OCI-LY7 (cell line): ENCODE measurements around the gene CPNE9. TPM values are rescaled to one million over a fixed set of nuclear protein-coding genes. Genes with fewer than 3 reads are reported as not detected.

ENCODE experiments used
- BruUV-seq: library from RNA; stranded (reverse); fragments of 400-500 nt; replicated peaks from 2 replicates; lab custom pipeline; 2021; lab: Mats Ljungman, UMichigan
- CTCF ChIA-PET: fragments of 300-600 bp; sonication (Branson Sonifier 250); formaldehyde crosslinking; loops from one replicate; lab custom pipeline; 2022; ENCODE audit warnings: antibody characterized with exemption; ENCODE audit not compliant: unreplicated experiment; lab: Charles Lee
- POLR2A ChIA-PET: fragments of 300-600 bp; sonication (Branson Sonifier 250); formaldehyde crosslinking; loops from one replicate; lab custom pipeline; 2022; ENCODE audit warnings: antibody characterized with exemption; lab: Charles Lee
- DNase-seq: peaks from one replicate; pipeline ENCODE4 v3.0.0-alpha.2; 2015; ENCODE audit warnings: low spot score
- H2AFZ ChIP-seq: fragments of 200-600 bp; sonication (generic), shearing (Covaris generic); 2 replicates; pipeline ENCODE4 v1.6.1; 2014; ENCODE audit warnings: mild to moderate bottlenecking, antibody characterized with exemption, low read length, moderate library complexity
- H3K27ac ChIP-seq: fragments of 200-600 bp; sonication (generic); 2 replicates; pipeline ENCODE4 v1.5.1; 2014; ENCODE audit warnings: mixed run types, low read depth, mild to moderate bottlenecking, moderate library complexity, low read length, inconsistent platforms; ENCODE audit not compliant: poor library complexity, severe bottlenecking
- H3K36me3 ChIP-seq: fragments of 200-600 bp; sonication (generic); 2 replicates; pipeline ENCODE4 v1.6.1; 2014; ENCODE audit warnings: mild to moderate bottlenecking, antibody characterized with exemption, low read length, moderate library complexity, mixed read lengths; ENCODE audit not compliant: insufficient read depth
- H3K4me1 ChIP-seq: fragments of 200-600 bp; sonication (generic); 2 replicates; pipeline ENCODE4 v1.5.1; 2014; ENCODE audit warnings: mild to moderate bottlenecking, low read length; ENCODE audit not compliant: insufficient read depth, poor library complexity, severe bottlenecking
- H3K4me2 ChIP-seq: fragments of 200-600 bp; sonication (generic); 2 replicates; pipeline ENCODE4 v1.6.1; 2014; ENCODE audit warnings: mild to moderate bottlenecking, low read length
- H3K4me3 ChIP-seq: fragments of 200-600 bp; sonication (generic); 2 replicates; pipeline ENCODE4 v1.5.1; 2014; ENCODE audit warnings: mild to moderate bottlenecking, low read depth, low read length; ENCODE audit not compliant: poor library complexity, severe bottlenecking
- H3K79me2 ChIP-seq: fragments of 200-600 bp; sonication (generic); 2 replicates; pipeline ENCODE4 v1.6.1; 2016; ENCODE audit warnings: low read depth, mild to moderate bottlenecking, low read length, moderate library complexity, mixed read lengths; ENCODE audit not compliant: insufficient read depth
- H3K9me2 ChIP-seq: fragments of 200-600 bp; sonication (generic); 2 replicates; pipeline ENCODE4 v1.6.1; 2016; ENCODE audit warnings: mild to moderate bottlenecking, low read length, mixed read lengths; ENCODE audit not compliant: insufficient read depth
- H3K9me3 ChIP-seq: fragments of 200-600 bp; sonication (generic); 2 replicates; pipeline ENCODE4 v1.6.1; 2014; ENCODE audit warnings: mild to moderate bottlenecking, mixed run types, low read length, mixed read lengths
- H4K20me1 ChIP-seq: fragments of 200-600 bp; sonication (generic); 2 replicates; pipeline ENCODE4 v1.6.1; 2014; ENCODE audit warnings: mild to moderate bottlenecking, antibody characterized with exemption, low read length, moderate library complexity, mixed read lengths; ENCODE audit not compliant: insufficient read depth
- EZH2phosphoT487 ChIP-seq: fragments of 200-600 bp; sonication (generic); IDR thresholded peaks from 2 replicates; pipeline ENCODE4 v1.6.1; 2018; ENCODE audit warnings: low read depth, borderline replicate concordance, mild to moderate bottlenecking, mixed run types, antibody characterized with exemption, low read length, moderate library complexity, mixed read lengths
- intact Hi-C: fragments of 100-400 bp; cut with micrococcal nuclease; formaldehyde crosslinking; loops from one replicate; pipeline ENCODE4 v1.10.0; 2022; ENCODE audit not compliant: unreplicated experiment
- total RNA-seq, 2 experiments: library from RNA; depleted of rRNA in 1 of 2; stranded (reverse); fragments of >200 nt in 1 of 2; shearing (Covaris generic) in 1 of 2; gene quantifications; 2 replicates each; pipeline ENCODE4 v1.2.3, GENCODE V29; 2014 to 2022
- TF ChIP-seq, protein P1 (sequence below): fragments of 200-600 bp; sonication (generic); conservative IDR thresholded peaks from 2 replicates; pipeline ENCODE4 v1.5.1; 2014; ENCODE audit warnings: mild to moderate bottlenecking, antibody characterized with exemption, low read length, moderate library complexity, mixed read lengths

CPNE9 gene
- total RNA-seq, 2 experiments from 2014 or later = not detected

DNA sequence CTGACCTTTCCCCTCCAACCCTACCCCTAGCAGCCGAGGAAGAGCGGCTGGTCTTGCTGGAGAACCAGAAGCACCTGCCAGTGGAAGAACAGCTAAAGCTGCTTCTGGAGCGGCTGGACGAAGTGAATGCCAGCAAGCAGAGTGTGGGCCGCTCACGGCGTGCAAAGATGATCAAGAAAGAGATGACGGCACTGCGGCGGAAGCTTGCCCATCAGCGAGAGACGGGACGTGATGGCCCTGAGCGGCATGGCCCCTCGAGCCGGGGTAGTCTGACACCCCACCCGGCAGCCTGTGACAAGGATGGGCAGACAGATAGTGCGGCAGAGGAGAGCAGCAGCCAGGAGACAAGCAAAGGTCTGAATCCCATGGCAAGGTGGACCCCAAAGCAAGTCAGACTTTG, 39.9 kb downstream of the CPNE9 start:
- Histone ChIP-seq H3K4me1 (no peaks in the 10 kb centered on the region), H3K9me3 (no peaks in the 10 kb centered on the region), H3K4me3 (no peak overlapping the region), H4K20me1 (peaks cover 4% of the 10 kb centered on the region; the same call in 1 of the 2 replicates), H3K36me3 (peaks cover 100% of the 10 kb centered on the region), H3K4me2 (no peak overlapping the region), H2AFZ (no peak overlapping the region), H3K27ac (no peak overlapping the region), H3K9me2 (no peaks in the 10 kb centered on the region), H3K79me2 (no peaks in the 10 kb centered on the region)
- DNase-seq = no peak
- BruUV-seq = no TSS peak
- ChIA-PET CTCF (no interaction called here), POLR2A (no interaction called here)
- TF ChIP-seq EZH2phosphoT487 = no peak
- TF ChIP-seq, protein P1, sequence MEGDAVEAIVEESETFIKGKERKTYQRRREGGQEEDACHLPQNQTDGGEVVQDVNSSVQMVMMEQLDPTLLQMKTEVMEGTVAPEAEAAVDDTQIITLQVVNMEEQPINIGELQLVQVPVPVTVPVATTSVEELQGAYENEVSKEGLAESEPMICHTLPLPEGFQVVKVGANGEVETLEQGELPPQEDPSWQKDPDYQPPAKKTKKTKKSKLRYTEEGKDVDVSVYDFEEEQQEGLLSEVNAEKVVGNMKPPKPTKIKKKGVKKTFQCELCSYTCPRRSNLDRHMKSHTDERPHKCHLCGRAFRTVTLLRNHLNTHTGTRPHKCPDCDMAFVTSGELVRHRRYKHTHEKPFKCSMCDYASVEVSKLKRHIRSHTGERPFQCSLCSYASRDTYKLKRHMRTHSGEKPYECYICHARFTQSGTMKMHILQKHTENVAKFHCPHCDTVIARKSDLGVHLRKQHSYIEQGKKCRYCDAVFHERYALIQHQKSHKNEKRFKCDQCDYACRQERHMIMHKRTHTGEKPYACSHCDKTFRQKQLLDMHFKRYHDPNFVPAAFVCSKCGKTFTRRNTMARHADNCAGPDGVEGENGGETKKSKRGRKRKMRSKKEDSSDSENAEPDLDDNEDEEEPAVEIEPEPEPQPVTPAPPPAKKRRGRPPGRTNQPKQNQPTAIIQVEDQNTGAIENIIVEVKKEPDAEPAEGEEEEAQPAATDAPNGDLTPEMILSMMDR = no peak
- intact Hi-C loops = no loop called here

DNA sequence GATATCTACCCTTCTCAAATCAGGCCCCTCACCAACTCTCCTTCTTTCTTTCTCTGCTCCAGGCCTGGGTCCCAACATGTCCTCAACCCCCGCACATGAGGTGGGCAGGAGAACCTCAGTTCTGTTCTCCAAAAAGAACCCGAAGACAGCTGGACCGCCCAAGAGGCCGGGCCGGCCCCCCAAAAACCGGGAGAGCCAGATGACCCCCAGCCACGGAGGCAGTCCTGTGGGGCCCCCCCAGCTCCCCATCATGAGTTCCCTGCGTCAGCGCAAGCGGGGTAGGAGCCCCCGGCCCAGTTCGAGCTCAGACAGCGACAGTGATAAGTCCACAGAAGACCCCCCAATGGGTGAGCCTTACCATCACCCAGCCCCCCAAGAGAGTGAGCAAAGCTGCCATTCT, 40.5 kb downstream of the CPNE9 start:
- H3K79me2 ChIP-seq = no peaks in the 10 kb centered on the region
- TF ChIP-seq EZH2phosphoT487 = no peak
- TF ChIP-seq, protein P1 = no peak
- no peak for DNase-seq
- H4K20me1 ChIP-seq = peaks cover 4% of the 10 kb centered on the region; the same call in 1 of the 2 replicates
- H2AFZ ChIP-seq = no peak overlapping the region
- ChIA-PET POLR2A (no interaction called here), CTCF (no interaction called here)
- intact Hi-C loops = no loop called here
- peaks cover 3% of the 10 kb centered on the region for H3K4me1 ChIP-seq
- no peak overlapping the region for H3K4me3 ChIP-seq
- no peaks in the 10 kb centered on the region for H3K9me3 ChIP-seq
- no peak overlapping the region for H3K4me2 ChIP-seq
- peaks cover 100% of the 10 kb centered on the region for H3K36me3 ChIP-seq
- H3K9me2 ChIP-seq = no peaks in the 10 kb centered on the region
- BruUV-seq = no TSS peak
- H3K27ac ChIP-seq = no peak overlapping the region

DNA sequence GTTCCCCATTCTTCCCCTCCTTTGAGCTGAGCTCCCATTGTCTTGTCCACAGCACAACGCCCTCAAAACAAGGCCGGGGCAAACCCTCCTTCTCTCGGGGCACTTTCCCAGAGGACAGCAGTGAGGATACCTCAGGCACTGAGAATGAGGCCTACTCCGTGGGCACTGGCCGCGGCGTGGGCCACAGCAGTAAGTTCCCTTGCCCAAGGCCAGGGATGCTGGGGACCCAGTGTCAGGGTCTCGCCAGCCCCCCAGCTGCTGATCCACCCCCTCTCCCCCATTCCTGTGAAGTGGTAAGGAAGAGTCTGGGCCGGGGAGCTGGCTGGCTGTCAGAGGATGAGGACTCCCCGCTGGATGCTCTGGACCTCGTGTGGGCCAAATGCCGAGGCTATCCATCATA, 41.9 kb downstream of the CPNE9 start:
- CTCF ChIA-PET = interaction anchor here (1.1 kb wide), 1 partner anchor 13 kb away, joined by 4 read pairs; no protein-coding TSS in a partner anchor
- Histone ChIP-seq H2AFZ (no peak overlapping the region), H3K27ac (no peak overlapping the region), H3K36me3 (peaks cover 86% of the 10 kb centered on the region), H3K4me2 (no peak overlapping the region), H3K79me2 (peaks cover 3% of the 10 kb centered on the region), H3K9me2 (no peaks in the 10 kb centered on the region), H3K4me3 (no peak overlapping the region), H3K4me1 (peaks cover 6% of the 10 kb centered on the region), H4K20me1 (no peaks in the 10 kb centered on the region), H3K9me3 (no peaks in the 10 kb centered on the region)
- no peak for DNase-seq
- POLR2A ChIA-PET = interaction anchor here (0.6 to 0.9 kb wide), 2 partner anchors 13 to 14 kb away, joined by 4 read pairs; partner anchors contain the start of gene BRPF1
- TF ChIP-seq, protein P1 = no peak
- TF ChIP-seq EZH2phosphoT487 = no peak
- no TSS peak for BruUV-seq
- intact Hi-C loops = no loop called here
